Thoracic aorta (tissue), 2 donors: ENCODE measurements around the gene EXOC4. TPM values are rescaled to one million over a fixed set of nuclear protein-coding genes. Genes with fewer than 3 reads are reported as not detected.

Experiments
- ATAC-seq: fragments of 150-250 bp; one replicate; pipeline ENCODE4 v1.8.0; 2017; ENCODE audit warnings: low read depth; ENCODE audit not compliant: insufficient number of reproducible peaks, low FRiP score
- DNase-seq: peaks from one replicate; pipeline ENCODE4 v3.0.0-alpha.2; 2020; ENCODE audit warnings: low spot score
- H3K27ac ChIP-seq, 2 donors: fragments of 200-600 bp; sonication (generic); 1 replicate in 1 of 2; 2 replicates in 1 of 2; pipeline ENCODE4 v1.5.1; 2016; ENCODE audit warnings: mild to moderate bottlenecking in 2 of 2, moderate library complexity in 2 of 2
- H3K27me3 ChIP-seq: fragments of 200-600 bp; sonication (generic); replicated peaks from 2 replicates; pipeline ENCODE4 v1.6.0; 2016; ENCODE audit warnings: mild to moderate bottlenecking; ENCODE audit not compliant: insufficient read depth
- H3K36me3 ChIP-seq: fragments of 200-600 bp; sonication (generic); one replicate; pipeline ENCODE4 v1.5.1; 2016
- H3K4me1 ChIP-seq, 2 donors: fragments of 200-600 bp; sonication (generic); 1 replicate in 1 of 2; 2 replicates in 1 of 2; pipeline versions ENCODE4 v1.5.1 to v1.6.0; 2016; ENCODE audit warnings: low read depth in 2 of 2, mild to moderate bottlenecking in 1 of 2; ENCODE audit not compliant: control insufficient read depth in 1 of 2
- H3K4me3 ChIP-seq: fragments of 200-600 bp; sonication (generic); 2 replicates; pipeline ENCODE4 v1.5.1; 2016; ENCODE audit warnings: mild to moderate bottlenecking
- H3K9me3 ChIP-seq: fragments of 200-600 bp; sonication (generic); 2 replicates; pipeline ENCODE4 v1.5.1; 2016
- CTCF ChIP-seq: fragments of 200-600 bp; sonication (generic); IDR thresholded peaks from one replicate; pipeline ENCODE4 v1.5.1; 2019; ENCODE audit warnings: antibody characterized with exemption
- total RNA-seq, 2 donors: library from RNA; depleted of rRNA; stranded (reverse); fragments of >200 nt; gene quantifications; one replicate each; pipeline versions ENCODE4 v1.1.0 to v1.2.3, GENCODE V29; 2016

The EXOC4 gene
- total RNA-seq, 2 donors from 2014 or later, result 65.3 to 72.8 TPM

DNA sequence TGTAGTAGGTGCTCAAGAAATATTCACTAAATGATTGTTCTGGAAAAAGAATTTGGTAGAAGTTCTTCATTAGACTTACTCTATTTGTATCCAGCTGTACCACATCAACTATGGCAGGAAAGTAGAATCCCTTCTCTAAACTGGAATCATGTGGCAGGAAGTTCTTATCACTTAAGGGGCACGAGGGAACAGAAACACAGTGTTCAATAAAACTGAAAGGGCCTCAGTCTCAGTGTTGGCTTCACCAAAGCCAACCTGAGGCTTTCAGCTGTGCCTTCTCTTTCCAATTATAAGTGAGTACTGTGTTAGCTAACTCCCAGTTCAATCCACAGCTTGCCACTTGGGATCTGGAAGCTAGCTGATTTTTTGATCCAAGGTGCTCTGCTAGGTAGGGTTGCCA, 616.7 kb downstream of the EXOC4 start:
- Histone ChIP-seq H3K36me3 (no peaks in the 10 kb centered on the region), H3K9me3 (no peaks in the 10 kb centered on the region), H3K4me1 (no peaks in the 10 kb centered on the region), H3K4me3 (no peak overlapping the region), H3K27me3 (no peaks in the 10 kb centered on the region), H3K27ac (no peak overlapping the region)
- ATAC-seq (no peak), DNase-seq (no peak)
- no peak for TF ChIP-seq CTCF

DNA sequence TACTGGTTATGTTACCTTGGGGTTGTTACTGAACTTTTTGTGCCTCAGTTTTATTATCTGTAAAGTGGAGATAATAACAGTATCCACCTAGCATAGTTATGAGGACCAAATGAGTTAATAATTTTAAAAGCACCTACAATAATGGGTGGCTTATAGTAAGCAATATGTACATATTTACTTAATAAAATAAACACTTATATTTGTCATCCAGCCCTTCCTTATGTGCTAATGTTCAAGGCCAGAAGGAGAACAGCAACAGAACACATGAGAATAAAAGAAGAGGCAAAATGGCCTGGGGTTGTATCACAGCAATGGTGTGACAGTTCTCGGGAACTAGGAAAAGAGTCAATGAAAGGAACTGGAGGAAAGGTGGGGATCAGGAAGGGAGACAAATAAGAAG, 618.9 kb downstream of the EXOC4 start:
- DNase-seq (no peak), ATAC-seq (no peak)
- TF ChIP-seq CTCF, result no peak
- no peak overlapping the region for H3K27ac ChIP-seq
- no peaks in the 10 kb centered on the region for H3K4me1 ChIP-seq
- no peaks in the 10 kb centered on the region for H3K9me3 ChIP-seq
- no peaks in the 10 kb centered on the region for H3K36me3 ChIP-seq
- H3K4me3 ChIP-seq, result no peak overlapping the region
- H3K27me3 ChIP-seq, result no peaks in the 10 kb centered on the region

DNA sequence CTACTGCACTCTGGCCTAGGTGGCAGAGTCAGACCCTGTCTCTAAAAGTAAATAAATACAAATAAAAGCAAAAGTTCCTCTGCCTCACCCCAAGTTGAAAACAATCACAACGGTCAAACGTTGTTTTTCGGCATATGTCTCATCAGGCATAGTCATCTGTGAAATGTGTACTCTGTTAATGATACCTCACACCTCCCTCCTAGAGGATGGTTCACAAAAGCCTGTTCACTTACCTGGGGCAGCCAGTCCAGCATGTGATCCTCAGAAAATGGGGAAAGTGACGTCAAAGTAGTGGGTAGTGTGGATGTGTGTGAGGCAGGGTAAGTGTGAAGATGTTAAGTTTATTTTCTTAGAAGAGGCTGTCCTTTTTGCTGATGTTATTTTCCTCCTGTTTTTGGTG, 620.3 kb downstream of the EXOC4 start:
- no peak overlapping the region for H3K4me3 ChIP-seq
- H3K9me3 ChIP-seq, result no peaks in the 10 kb centered on the region
- H3K27ac ChIP-seq, result no peak overlapping the region
- H3K4me1 ChIP-seq, result no peaks in the 10 kb centered on the region
- DNase-seq, result no peak
- no peaks in the 10 kb centered on the region for H3K27me3 ChIP-seq
- no peak for ATAC-seq
- TF ChIP-seq CTCF, result no peak
- no peaks in the 10 kb centered on the region for H3K36me3 ChIP-seq

DNA sequence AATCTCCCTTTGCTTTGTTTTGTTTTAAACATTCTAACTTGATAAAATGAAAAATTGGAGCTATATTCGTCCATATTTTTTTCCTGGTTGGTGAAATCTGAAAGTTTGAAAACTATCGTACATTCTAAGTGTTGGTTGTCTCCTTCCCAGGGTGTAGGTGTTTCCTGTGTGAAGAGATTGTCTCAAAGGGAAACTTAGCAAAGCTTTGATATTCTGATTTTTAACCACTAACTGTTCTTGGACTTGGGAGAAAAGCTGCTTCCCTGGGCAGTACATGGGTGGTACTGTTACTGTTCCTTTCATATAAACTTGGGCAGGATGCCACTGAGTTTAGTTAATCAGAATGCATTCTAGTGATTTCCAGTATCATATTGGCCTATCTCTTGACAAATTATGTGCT, 620.8 kb downstream of the EXOC4 start:
- Histone ChIP-seq H3K36me3 (no peaks in the 10 kb centered on the region), H3K27me3 (no peaks in the 10 kb centered on the region), H3K4me3 (no peak overlapping the region), H3K4me1 (no peaks in the 10 kb centered on the region), H3K27ac (no peak overlapping the region), H3K9me3 (no peaks in the 10 kb centered on the region)
- DNase-seq, result no peak
- TF ChIP-seq CTCF, result no peak
- no peak for ATAC-seq

DNA sequence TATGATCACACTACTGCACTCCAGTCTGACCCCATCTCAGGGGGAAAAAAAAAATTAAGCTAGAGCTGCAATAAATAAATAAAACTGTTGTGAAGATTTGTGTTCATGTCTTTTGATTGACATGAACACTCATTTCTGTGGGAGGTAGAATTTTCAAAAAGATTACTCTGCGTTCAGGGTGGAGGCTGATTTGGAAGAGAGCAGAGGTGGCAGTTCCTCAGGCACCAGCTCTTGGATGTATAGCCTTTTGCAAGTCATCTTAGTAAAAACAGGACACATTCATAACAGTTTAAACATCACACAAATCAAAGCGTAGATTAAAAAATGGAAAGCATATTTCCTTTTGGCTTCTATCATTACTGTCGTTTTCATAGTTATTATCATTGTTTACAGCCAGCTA, 630.7 kb downstream of the EXOC4 start:
- no peak for TF ChIP-seq CTCF
- no peaks in the 10 kb centered on the region for H3K27me3 ChIP-seq

More for the DNA sequence above, 630.7 kb downstream of the EXOC4 start:
- DNase-seq (no peak), ATAC-seq (no peak)
- no peak overlapping the region for H3K4me3 ChIP-seq
- no peaks in the 10 kb centered on the region for H3K4me1 ChIP-seq
- no peaks in the 10 kb centered on the region for H3K36me3 ChIP-seq
- no peaks in the 10 kb centered on the region for H3K9me3 ChIP-seq
- H3K27ac ChIP-seq, result no peak overlapping the region
